ENCODE results near the gene NFKBIB.

The NFKBIB gene

GRCh38 chr19:38958301-38958700 lies 58.5 kb downstream of the NFKBIB start:
- no peak for DNase-seq (ENCODE audit: low read depth)

All from stimulated activated CD8-positive, alpha-beta memory T cell treated with anti-CD3 and anti-CD28 coated beads, Interleukin-12 subunit alpha, Interleukin-12 subunit beta, amount 100 ng/mL, for 4 hours (primary cell).